Tibial artery (tissue), 4 donors: Measurements from ENCODE around the gene JOSD1.
A peak's percentile ranks its signal among the peaks of the same experiment; 100 is the strongest.

Experiments used
- DNase-seq, 2 donors: peaks; one replicate each; pipeline ENCODE4 v3.0.0-alpha.2; 2019
- H3K27ac ChIP-seq, 2 donors: fragments of 200-600 bp; sonication (generic) in 1 of 2; 1 replicate in 1 of 2; 2 replicates in 1 of 2; pipeline ENCODE4 v1.5.1; 2018 to 2019; ENCODE audit warnings: mild to moderate bottlenecking in 1 of 2
- H3K27me3 ChIP-seq, 2 donors: fragments of 200-600 bp; sonication (generic) in 1 of 2; one replicate each; pipeline versions ENCODE4 v1.5.1 to v1.6.0; 2016 to 2019
- H3K36me3 ChIP-seq, 3 donors: fragments of 200-600 bp; sonication (generic) in 2 of 3; one replicate each; pipeline ENCODE4 v1.5.1; 2016 to 2019; ENCODE audit warnings: mild to moderate bottlenecking in 2 of 3
- H3K4me1 ChIP-seq, 4 donors: fragments of 200-600 bp; sonication (generic) in 2 of 4; 1 replicate in 3 of 4; 2 replicates in 1 of 4; pipeline ENCODE4 v1.5.1; 2016 to 2019
- H3K4me3 ChIP-seq, 2 donors: fragments of 200-600 bp; sonication (generic) in 1 of 2; 1 replicate in 1 of 2; 2 replicates in 1 of 2; pipeline ENCODE4 v1.5.1; 2018 to 2019; ENCODE audit warnings: mild to moderate bottlenecking in 2 of 2
- H3K9me3 ChIP-seq, 3 donors: fragments of 200-600 bp; sonication (generic) in 1 of 3; one replicate each; pipeline ENCODE4 v1.5.1; 2016 to 2019
- intact Hi-C: fragments of 100-400 bp; cut with DNase I; formaldehyde crosslinking; loops from one replicate; pipeline ENCODE4 v1.15.0; 2023; ENCODE audit warnings: low total_unique reads
- TF ChIP-seq, protein P1 (sequence below), 2 experiments: fragments of 200-600 bp in 1 of 2; fragments of 450-650 bp in 1 of 2; IDR thresholded peaks; one replicate each; pipeline ENCODE4 v1.5.1; 2017 to 2019; ENCODE audit warnings: antibody characterized with exemption in 2 of 2, mild to moderate bottlenecking in 1 of 2, moderate library complexity in 1 of 2

JOSD1 gene

DNA sequence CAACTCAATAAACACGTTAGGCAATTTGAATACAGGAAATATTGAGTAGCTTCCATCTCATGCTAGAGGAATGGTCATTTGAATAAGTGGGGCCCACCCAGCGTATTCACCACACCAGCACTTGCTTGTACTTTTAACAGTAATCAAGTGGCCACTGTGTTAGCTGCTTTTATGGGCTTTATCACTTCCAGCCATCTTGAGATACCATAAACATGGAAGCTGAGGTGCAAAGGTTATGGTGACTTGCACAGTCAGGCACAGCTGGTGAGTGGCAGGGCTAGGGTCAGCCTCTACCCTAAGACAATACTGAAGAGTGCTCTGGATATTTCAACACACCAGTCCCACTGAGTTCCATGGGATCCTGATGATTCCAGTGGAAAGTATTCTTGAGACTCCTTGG lies 6.7 kb downstream of the JOSD1 start:
- intact Hi-C loops = no loop called here
- TF ChIP-seq, protein P1, sequence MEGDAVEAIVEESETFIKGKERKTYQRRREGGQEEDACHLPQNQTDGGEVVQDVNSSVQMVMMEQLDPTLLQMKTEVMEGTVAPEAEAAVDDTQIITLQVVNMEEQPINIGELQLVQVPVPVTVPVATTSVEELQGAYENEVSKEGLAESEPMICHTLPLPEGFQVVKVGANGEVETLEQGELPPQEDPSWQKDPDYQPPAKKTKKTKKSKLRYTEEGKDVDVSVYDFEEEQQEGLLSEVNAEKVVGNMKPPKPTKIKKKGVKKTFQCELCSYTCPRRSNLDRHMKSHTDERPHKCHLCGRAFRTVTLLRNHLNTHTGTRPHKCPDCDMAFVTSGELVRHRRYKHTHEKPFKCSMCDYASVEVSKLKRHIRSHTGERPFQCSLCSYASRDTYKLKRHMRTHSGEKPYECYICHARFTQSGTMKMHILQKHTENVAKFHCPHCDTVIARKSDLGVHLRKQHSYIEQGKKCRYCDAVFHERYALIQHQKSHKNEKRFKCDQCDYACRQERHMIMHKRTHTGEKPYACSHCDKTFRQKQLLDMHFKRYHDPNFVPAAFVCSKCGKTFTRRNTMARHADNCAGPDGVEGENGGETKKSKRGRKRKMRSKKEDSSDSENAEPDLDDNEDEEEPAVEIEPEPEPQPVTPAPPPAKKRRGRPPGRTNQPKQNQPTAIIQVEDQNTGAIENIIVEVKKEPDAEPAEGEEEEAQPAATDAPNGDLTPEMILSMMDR (IDR thresholded peaks at IDR 0.05) = no peak
- Histone ChIP-seq H3K27me3 (no peaks in the 10 kb centered on the region), H3K4me3 (no peak overlapping the region), H3K4me1 (peaks cover 0 to 55% (median 31%) of the 10 kb centered on the region in 4 donors), H3K27ac (no peak overlapping the region), H3K36me3 (peaks cover 6 to 38% (median 22%) of the 10 kb centered on the region in 3 donors), H3K9me3 (no peaks in the 10 kb centered on the region)
- no peak for DNase-seq

DNA sequence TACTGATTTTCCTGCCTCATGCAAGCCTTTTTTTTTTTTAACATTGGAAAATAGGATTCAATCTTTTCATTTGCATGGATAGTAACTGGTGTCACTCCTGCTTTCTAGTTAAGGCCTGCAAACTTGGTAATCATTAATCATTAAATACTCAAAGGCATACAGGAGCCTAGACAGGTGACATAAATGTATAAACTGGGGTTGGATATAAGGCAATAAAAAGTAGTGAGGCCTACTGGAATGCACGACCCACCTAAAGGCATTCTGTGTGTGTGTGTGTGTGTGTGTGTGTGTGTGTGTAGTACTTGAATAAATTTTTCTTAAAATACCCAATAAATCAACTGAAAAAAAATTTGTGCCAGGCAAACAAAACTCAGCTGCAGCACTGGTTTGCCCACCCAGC lies 11.1 kb downstream of the JOSD1 start:
- no peak for DNase-seq
- TF ChIP-seq, protein P1 (IDR thresholded peaks at IDR 0.05) = no peak
- Histone ChIP-seq H3K27ac (no peak overlapping the region), H3K4me3 (no peak overlapping the region), H3K9me3 (no peaks in the 10 kb centered on the region), H3K27me3 (no peaks in the 10 kb centered on the region), H3K36me3 (peaks cover 34 to 82% (median 62%) of the 10 kb centered on the region in 3 donors), H3K4me1 (peaks cover 0 to 12% (median 0%) of the 10 kb centered on the region in 4 donors)
- intact Hi-C loops = no loop called here

GRCh38 chr22:38685761-38686160 lies 15.0 kb downstream of the JOSD1 start:
- TF ChIP-seq, protein P1 (IDR thresholded peaks at IDR 0.05) = no peak
- Histone ChIP-seq H3K9me3 (no peaks in the 10 kb centered on the region), H3K4me3 (no peak overlapping the region), H3K27ac (no peak overlapping the region), H3K36me3 (peaks cover 48 to 77% (median 63%) of the 10 kb centered on the region in 3 donors), H3K27me3 (no peaks in the 10 kb centered on the region), H3K4me1 (peaks cover 0 to 18% (median 9%) of the 10 kb centered on the region in 4 donors)
- no peak for DNase-seq
- intact Hi-C loops = no loop called here

DNA sequence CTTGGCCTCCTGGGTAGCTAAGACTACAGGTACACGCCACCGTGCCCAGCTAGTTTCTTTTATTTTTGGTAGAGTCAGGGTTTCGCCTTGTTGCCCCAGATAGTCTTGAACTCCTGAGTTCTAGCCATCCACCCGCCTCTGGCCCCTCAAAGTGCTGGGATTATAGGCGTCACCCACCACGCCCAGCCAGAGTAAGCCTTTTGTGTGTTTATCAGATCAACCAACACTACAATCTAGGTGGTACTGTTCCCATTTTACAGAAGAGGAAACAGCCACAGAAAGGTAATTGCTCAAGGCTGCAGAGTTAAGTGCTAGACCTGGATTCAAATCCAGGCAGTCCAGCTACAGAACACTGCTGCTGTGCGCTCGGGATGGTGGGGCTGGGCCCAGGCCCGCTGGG lies 15.8 kb downstream of the JOSD1 start:
- Histone ChIP-seq H3K36me3 (peaks cover 48 to 68% (median 59%) of the 10 kb centered on the region in 3 donors), H3K4me3 (no peak overlapping the region)
- DNase-seq = no peak

GRCh38 chr22:38681582-38682335 lies 19.0 kb downstream of the JOSD1 start, which contains the start of gene TOMM22:
TOMM22 (plus strand) TSS chr22:38681957; CDS start chr22:38681979, 22 bp downstream.
- intact Hi-C loops = no loop called here
- Histone ChIP-seq H3K27ac (peak within 1 kb of the TSS; percentile 60 to 69), H3K27me3 (no peaks in the 10 kb centered on the region), H3K9me3 (no peaks in the 10 kb centered on the region), H3K4me1 (peaks cover 0 to 18% (median 9%) of the 10 kb centered on the region in 4 donors), H3K36me3 (peaks cover 20 to 38% (median 31%) of the 10 kb centered on the region in 3 donors), H3K4me3 (peak within 1 kb of the TSS; percentile 84 to 86)
- DNase-seq = peak; percentile 82 to 91
- TF ChIP-seq, protein P1 (IDR thresholded peaks at IDR 0.05) = peak in 1 of 2 experiments; percentile 56

More for the DNA sequence above, 15.8 kb downstream of the JOSD1 start:
- intact Hi-C loops = no loop called here
- peaks cover 0 to 18% (median 9%) of the 10 kb centered on the region in 4 donors for H3K4me1 ChIP-seq
- H3K27me3 ChIP-seq = no peaks in the 10 kb centered on the region
- H3K27ac ChIP-seq = no peak overlapping the region
- TF ChIP-seq, protein P1 (IDR thresholded peaks at IDR 0.05) = no peak
- no peaks in the 10 kb centered on the region for H3K9me3 ChIP-seq
